Upper lobe of right lung (tissue), 1 donor: ENCODE data around the gene SCTR. TPM values are rescaled to one million over a fixed set of nuclear protein-coding genes. Genes with fewer than 3 reads are reported as not detected.

ENCODE experiments used
- ATAC-seq: fragments of 200-7000 bp; cut with Tn5 transposase; one replicate; pipeline ENCODE4 v1.9.1; 2020; ENCODE audit warnings: mild to moderate bottlenecking, moderate library complexity
- DNase-seq: peaks from one replicate; pipeline ENCODE4 v3.0.0-alpha.2; 2020
- H3K27ac ChIP-seq: fragments of 200-600 bp; one replicate; pipeline ENCODE4 v1.8.0; 2022
- H3K27me3 ChIP-seq: fragments of 200-600 bp; one replicate; pipeline ENCODE4 v1.8.0; 2022; ENCODE audit warnings: mild to moderate bottlenecking
- H3K36me3 ChIP-seq: fragments of 200-600 bp; one replicate; pipeline ENCODE4 v1.8.0; 2022
- H3K4me1 ChIP-seq: fragments of 200-600 bp; one replicate; pipeline ENCODE4 v1.8.0; 2022
- H3K4me3 ChIP-seq: fragments of 200-600 bp; one replicate; pipeline ENCODE4 v1.8.0; 2022; ENCODE audit warnings: mild to moderate bottlenecking
- H3K9me3 ChIP-seq: fragments of 200-600 bp; one replicate; pipeline ENCODE4 v1.8.0; 2022
- CTCF ChIP-seq: fragments of 200-600 bp; IDR thresholded peaks from one replicate; pipeline ENCODE4 v1.8.0; 2022; ENCODE audit warnings: antibody characterized with exemption
- intact Hi-C: fragments of 100-400 bp; cut with DNase I; formaldehyde crosslinking; loops from one replicate; pipeline ENCODE4 v1.11.0; 2022
- total RNA-seq: library from RNA; stranded (reverse); fragmentation: NEBNext Ultra II Directional; extraction: Animal tissue kit (Norgen Biotek cat#: 25700); gene quantifications from one replicate; pipeline ENCODE4 v1.2.1, GENCODE V29; 2021
- donor health status: DM: no; HTN: yes; CAD: no; lungs with severe emphysema.

The SCTR gene
- total RNA-seq, 1 donor from 2014 or later: 21.0 TPM

- intact Hi-C loops: no loop called here
- TF ChIP-seq CTCF: no peak
- H3K4me1 ChIP-seq: peaks cover 26% of the 10 kb centered on the region
- H3K27ac ChIP-seq: peak overlapping the region; percentile 36
- no peak overlapping the region for H3K4me3 ChIP-seq
- no peak for DNase-seq
- H3K36me3 ChIP-seq: no peaks in the 10 kb centered on the region
- H3K27me3 ChIP-seq: no peaks in the 10 kb centered on the region
- no peaks in the 10 kb centered on the region for H3K9me3 ChIP-seq
- ATAC-seq: peak; percentile 14
Observed at GRCh38 chr2:119435081-119435952, 89.0 kb downstream of the SCTR start.

DNA sequence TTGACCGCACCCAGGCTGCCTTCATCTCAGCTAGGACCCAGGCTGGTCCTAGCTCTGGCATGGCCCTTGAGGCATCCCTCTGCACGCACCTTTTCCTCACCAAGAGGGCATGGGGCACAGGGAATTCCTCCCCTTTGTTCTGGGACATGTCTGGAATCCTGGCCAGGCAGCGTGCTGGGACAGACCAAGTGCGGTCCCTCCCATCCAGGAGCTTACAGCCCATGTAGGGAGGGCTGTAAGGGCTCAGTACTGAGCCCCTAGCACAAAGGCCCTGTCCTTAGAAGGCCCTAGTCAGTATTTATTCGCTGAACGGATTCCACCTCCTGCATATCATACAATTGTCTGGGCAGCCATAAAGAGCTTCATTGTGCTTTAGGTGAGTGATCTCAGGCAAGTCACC lies 89.6 kb downstream of the SCTR start:
- Histone ChIP-seq H3K9me3 (no peaks in the 10 kb centered on the region), H3K27ac (peak overlapping the region; percentile 36)

GRCh38 chr2:119433636-119434327 lies 90.5 kb downstream of the SCTR start:
- Histone ChIP-seq H3K27me3 (no peaks in the 10 kb centered on the region), H3K9me3 (no peaks in the 10 kb centered on the region), H3K4me3 (peak overlapping the region; percentile 70), H3K36me3 (no peaks in the 10 kb centered on the region), H3K27ac (peak overlapping the region; percentile 17), H3K4me1 (peaks cover 41% of the 10 kb centered on the region)
- DNase-seq (no peak), ATAC-seq (no peak)
- no peak for TF ChIP-seq CTCF
- intact Hi-C loops: no loop called here

More for the DNA sequence above, 89.6 kb downstream of the SCTR start:
- ATAC-seq: no peak
- H3K4me3 ChIP-seq: no peak overlapping the region
- no peaks in the 10 kb centered on the region for H3K36me3 ChIP-seq
- intact Hi-C loops: no loop called here
- no peak for TF ChIP-seq CTCF
- DNase-seq: no peak
- no peaks in the 10 kb centered on the region for H3K27me3 ChIP-seq
- peaks cover 32% of the 10 kb centered on the region for H3K4me1 ChIP-seq

GRCh38 chr2:119432851-119433522 lies 91.3 kb downstream of the SCTR start:
- TF ChIP-seq CTCF: no peak
- ATAC-seq (no peak), DNase-seq (no peak)
- intact Hi-C loops: no loop called here
- H3K36me3 ChIP-seq: no peaks in the 10 kb centered on the region
- no peaks in the 10 kb centered on the region for H3K9me3 ChIP-seq
- H3K27me3 ChIP-seq: no peaks in the 10 kb centered on the region
- H3K4me3 ChIP-seq: peak overlapping the region; percentile 70
- H3K4me1 ChIP-seq: peaks cover 49% of the 10 kb centered on the region
- H3K27ac ChIP-seq: peak overlapping the region; percentile 84

- Histone ChIP-seq H3K27me3 (no peaks in the 10 kb centered on the region), H3K4me1 (peaks cover 56% of the 10 kb centered on the region), H3K9me3 (no peaks in the 10 kb centered on the region), H3K27ac (peak overlapping the region; percentile 84), H3K36me3 (no peaks in the 10 kb centered on the region), H3K4me3 (peak overlapping the region; percentile 70)
- ATAC-seq (peak; percentile 57), DNase-seq (peak; percentile 82)
- intact Hi-C loops: no loop called here
- TF ChIP-seq CTCF: no peak
Observed at GRCh38 chr2:119431976-119432850, 92.1 kb downstream of the SCTR start.
